H1 (cell line): ENCODE data around the gene ANP32B. TPM values are rescaled to one million over a fixed set of nuclear protein-coding genes. Genes with fewer than 3 reads are reported as not detected.

Experiments
- CTCF ChIA-PET: fragments of 300-600 bp; sonication (Branson Sonifier 250); formaldehyde crosslinking; loops from one replicate; lab custom pipeline; 2021; ENCODE audit not compliant: partially characterized antibody; lab: Charles Lee
- POLR2A ChIA-PET: fragments of 300-600 bp; sonication (Branson Sonifier 250); formaldehyde crosslinking; loops from one replicate; lab custom pipeline; 2021; ENCODE audit warnings: inconsistent platforms; ENCODE audit not compliant: partially characterized antibody; lab: Charles Lee
- DNase-seq, 2 experiments: peaks; one replicate each; pipeline versions ENCODE4 v3.0.0 to v3.0.0-alpha.2; 2010 to 2022; ENCODE audit warnings: low spot score in 2 of 2, low read depth in 1 of 2, mixed read lengths in 1 of 2
- FAIRE-seq: peaks from 2 replicates; lab custom pipeline; 2011; peaks lifted over from hg19 to GRCh38; lab: Jason Lieb, UNC
- H2AFZ ChIP-seq: 2 replicates; pipeline ENCODE4 v1.8.1; 2012; ENCODE audit warnings: low read length, inconsistent platforms
- H2AK5ac ChIP-seq: 2 replicates; pipeline ENCODE4 v1.6.1; 2013; ENCODE audit warnings: low read depth, low read length
- H2BK120ac ChIP-seq: replicated peaks from 2 replicates; pipeline ENCODE3; 2013; ENCODE audit warnings: low read depth, low read length, inconsistent platforms
- H2BK12ac ChIP-seq: 2 replicates; pipeline ENCODE4 v1.6.1; 2013; ENCODE audit warnings: low read depth, low read length
- H2BK15ac ChIP-seq: 2 replicates; pipeline ENCODE4 v1.6.1; 2013; ENCODE audit warnings: low read length
- H2BK20ac ChIP-seq: 2 replicates; pipeline ENCODE4 v1.6.1; 2013; ENCODE audit warnings: low read length
- H2BK5ac ChIP-seq: 2 replicates; pipeline ENCODE4 v1.6.1; 2013; ENCODE audit warnings: low read depth, low read length
- H3K14ac ChIP-seq: 2 replicates; pipeline ENCODE4 v1.6.1; 2013; ENCODE audit warnings: inconsistent platforms; ENCODE audit not compliant: insufficient read length
- H3K18ac ChIP-seq: 2 replicates; pipeline ENCODE4 v1.6.1; 2013; ENCODE audit warnings: low read length; ENCODE audit errors: extremely low read depth
- H3K23ac ChIP-seq: 2 replicates; pipeline ENCODE4 v1.6.1; 2013; ENCODE audit warnings: inconsistent platforms; ENCODE audit not compliant: insufficient read length
- H3K23me2 ChIP-seq: 2 replicates; pipeline ENCODE4 v1.6.1; 2013; ENCODE audit warnings: low read depth, low read length
- H3K27ac ChIP-seq: 2 replicates; pipeline ENCODE4 v1.6.1; 2011; ENCODE audit warnings: low read depth, low read length, inconsistent platforms
- H3K27me3 ChIP-seq, 4 experiments: replicated peaks in 1 of 4; 1 replicate in 1 of 4; 2 replicates in 3 of 4; pipeline versions ENCODE4 v1.6.1 to v1.8.1; 2011 to 2013; ENCODE audit warnings: low read length in 3 of 4, mild to moderate bottlenecking in 3 of 4, inconsistent platforms in 2 of 4, mixed read lengths in 2 of 4, moderate library complexity in 1 of 4; ENCODE audit not compliant: control insufficient read depth in 3 of 4, insufficient read depth in 3 of 4; ENCODE audit errors: extremely low read depth in 1 of 4
- H3K36me3 ChIP-seq, 4 experiments: 2 replicates each; pipeline versions ENCODE4 v1.6.1 to v1.8.1; 2011 to 2013; ENCODE audit warnings: mild to moderate bottlenecking in 4 of 4, low read length in 3 of 4, moderate library complexity in 2 of 4, control low read depth in 1 of 4, inconsistent platforms in 1 of 4; ENCODE audit not compliant: insufficient read depth in 4 of 4, control insufficient read depth in 2 of 4
- H3K4ac ChIP-seq: replicated peaks from 2 replicates; pipeline ENCODE3; 2013; ENCODE audit warnings: low read length, low read depth, mixed read lengths, inconsistent platforms; ENCODE audit not compliant: insufficient read length
- H3K4me1 ChIP-seq, 4 experiments: replicated peaks in 1 of 4; 1 replicate in 1 of 4; 2 replicates in 3 of 4; pipeline versions ENCODE4 v1.6.1 to v1.8.1; 2011 to 2013; ENCODE audit warnings: low read length in 3 of 4, inconsistent platforms in 2 of 4, mixed read lengths in 1 of 4; ENCODE audit not compliant: insufficient read depth in 4 of 4, control insufficient read depth in 3 of 4
- H3K4me2 ChIP-seq, 2 experiments: 2 replicates each; pipeline versions ENCODE4 v1.6.1 to v1.8.1; 2011 to 2013; ENCODE audit warnings: low read depth in 2 of 2, low read length in 2 of 2, control low read depth in 1 of 2, inconsistent platforms in 1 of 2, mild to moderate bottlenecking in 1 of 2; ENCODE audit not compliant: insufficient read depth in 1 of 2
- H3K4me3 ChIP-seq, 4 experiments: fragments of 200-600, 300-600 bp in 1 of 4; sonication (generic), shearing (Covaris generic), sonication (Bioruptor Twin) in 1 of 4; 2 replicates each; pipeline versions ENCODE4 v1.5.1 to v1.8.1; 2011 to 2016; ENCODE audit warnings: low read length in 4 of 4, low read depth in 3 of 4, control low read depth in 2 of 4, inconsistent platforms in 2 of 4, mild to moderate bottlenecking in 2 of 4, mixed read lengths in 1 of 4, moderate library complexity in 1 of 4; ENCODE audit not compliant: insufficient read depth in 2 of 4; ENCODE audit errors: extremely low read depth in 1 of 4
- H3K56ac ChIP-seq: replicated peaks from 2 replicates; pipeline ENCODE3; 2013; ENCODE audit warnings: low read depth, mild to moderate bottlenecking, mixed read lengths, low read length, inconsistent platforms; ENCODE audit not compliant: insufficient read length
- H3K79me1 ChIP-seq: 2 replicates; pipeline ENCODE4 v1.6.1; 2013; ENCODE audit warnings: low read depth, low read length, control low read depth
- H3K79me2 ChIP-seq, 2 experiments: 2 replicates each; pipeline versions ENCODE4 v1.6.1 to v1.8.1; 2012 to 2013; ENCODE audit warnings: low read length in 2 of 2, mild to moderate bottlenecking in 2 of 2, inconsistent platforms in 1 of 2; ENCODE audit not compliant: insufficient read depth in 2 of 2, control insufficient read depth in 1 of 2
- H3K9ac ChIP-seq, 4 experiments: replicated peaks in 1 of 4; 1 replicate in 1 of 4; 2 replicates in 3 of 4; pipeline versions ENCODE4 v1.6.1 to v1.8.1; 2011 to 2013; ENCODE audit warnings: low read depth in 3 of 4, low read length in 3 of 4, control low read depth in 2 of 4, mild to moderate bottlenecking in 2 of 4, moderate library complexity in 2 of 4, inconsistent platforms in 1 of 4; ENCODE audit errors: extremely low read depth in 1 of 4
- H3K9me3 ChIP-seq, 2 experiments: 2 replicates each; pipeline versions ENCODE4 v1.6.1 to v1.8.1; 2012 to 2013; ENCODE audit warnings: mild to moderate bottlenecking in 2 of 2, moderate library complexity in 2 of 2, control low read depth in 1 of 2, inconsistent platforms in 1 of 2, low read depth in 1 of 2, low read length in 1 of 2, mixed read lengths in 1 of 2; ENCODE audit not compliant: insufficient read depth in 2 of 2
- H4K20me1 ChIP-seq, 2 experiments: replicated peaks in 1 of 2; 2 replicates each; pipeline versions ENCODE3 to v1.8.1; 2011 to 2013; ENCODE audit warnings: inconsistent platforms in 2 of 2, low read length in 2 of 2, mild to moderate bottlenecking in 1 of 2; ENCODE audit not compliant: insufficient read depth in 2 of 2, control insufficient read depth in 1 of 2
- H4K5ac ChIP-seq: 2 replicates; pipeline ENCODE4 v1.6.1; 2013; ENCODE audit warnings: low read length, low read depth, mixed read lengths, inconsistent platforms; ENCODE audit not compliant: insufficient read length
- H4K8ac ChIP-seq: 2 replicates; pipeline ENCODE4 v1.8.0; 2013; ENCODE audit warnings: mild to moderate bottlenecking, moderate library complexity, low read length, inconsistent platforms; ENCODE audit not compliant: insufficient read depth; ENCODE audit errors: extremely low read depth
- H4K91ac ChIP-seq: replicated peaks from 2 replicates; pipeline ENCODE3; 2013; ENCODE audit warnings: low read length, mixed read lengths, inconsistent platforms; ENCODE audit not compliant: insufficient read length
- POLR2AphosphoS5 ChIP-seq: IDR thresholded peaks from 2 replicates; pipeline ENCODE4 v1.6.1; 2011; ENCODE audit warnings: low read depth, low read length
- WGBS, 2 experiments: shearing (Covaris generic) in 1 of 2; methylation state at CpG; one replicate each; pipeline versions ENCODE4 v1.1.6 to v1.1.7; 2013 to 2015; ENCODE audit warnings: low lambda C conversion rate in 2 of 2, mixed read lengths in 2 of 2, inconsistent platforms in 1 of 2, low coverage in 1 of 2, missing lambda C conversion rate in 1 of 2; ENCODE audit not compliant: insufficient replicate concordance in 2 of 2, insufficient coverage in 1 of 2, insufficient read length in 1 of 2; ENCODE audit errors: extremely low coverage in 1 of 2, missing lambda C conversion rate in 1 of 2; 5-methylcytosine and 5-hydroxymethylcytosine counted together
- polyA plus RNA-seq, 7 experiments: library from polyadenylated mRNA; depleted of rRNA in 3 of 7; stranded (reverse) in 5 of 7; unstranded in 2 of 7; fragments of >200 nt in 5 of 7; fragments of 200-250 nt in 2 of 7; gene quantifications; 1 replicate in 5 of 7; 2 replicates in 1 of 7; 4 replicates in 1 of 7; pipeline versions ENCODE4 v1.2.1 to v1.2.3, GENCODE V29; 2011 to 2013; ENCODE audit warnings: missing spikeins in 2 of 7, mixed read lengths in 2 of 7
- total RNA-seq: library from RNA; stranded (reverse); fragmentation: NEBNext Ultra II Directional; extraction: Animal tissue kit (Norgen Biotek cat#: 25700); gene quantifications from 2 replicates; pipeline ENCODE4 v1.2.1, GENCODE V29; 2021

The ANP32B gene
- total and polyA plus RNA-seq, 2 of the 8 experiments (the other 6 are each of a cell fraction or from before 2014, with no cell fraction given): 7.6 to 88.1 TPM

DNA sequence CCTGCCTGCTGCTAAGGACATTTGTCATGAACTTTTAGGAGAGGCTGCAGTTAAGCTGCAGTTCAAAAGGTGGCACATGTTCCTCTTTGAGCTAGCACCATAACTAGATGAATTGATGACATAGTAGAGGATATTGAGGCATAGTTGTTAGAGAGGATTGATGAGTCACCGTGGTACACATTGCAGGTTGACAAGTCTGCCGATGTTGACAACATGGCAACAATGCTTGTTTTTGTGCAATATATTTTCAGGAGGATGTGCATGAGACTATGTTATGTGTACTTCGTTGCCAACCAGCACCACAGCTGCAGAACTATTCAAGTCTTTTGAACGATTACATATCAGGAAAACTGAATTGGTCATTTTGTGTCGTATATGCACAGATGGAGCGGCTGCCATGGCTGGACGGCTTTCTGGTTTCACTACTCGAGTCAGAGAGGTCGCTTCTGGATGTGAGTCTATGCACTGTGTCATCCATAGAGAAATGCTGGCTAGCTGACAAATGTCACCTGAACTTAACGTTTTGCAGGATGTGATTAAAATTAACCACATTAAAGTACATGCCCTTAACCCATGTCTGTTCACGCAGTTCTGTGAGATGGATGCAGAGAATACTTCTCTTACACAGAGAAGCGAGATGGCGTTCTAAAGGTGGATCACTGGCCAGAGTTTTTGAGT, 24.2 kb downstream of the ANP32B start:
- no peak overlapping the region for H3K4me3 ChIP-seq
- H2BK12ac ChIP-seq: no peak overlapping the region
- no peaks in the 10 kb centered on the region for H3K23me2 ChIP-seq
- peaks cover 2 to 7% of the 10 kb centered on the region in 2 experiments for H4K20me1 ChIP-seq
- no peak overlapping the region for H4K5ac ChIP-seq
- H3K27me3 ChIP-seq: no peaks in the 10 kb centered on the region
- no peak overlapping the region for H4K91ac ChIP-seq
- H2AK5ac ChIP-seq: no peak overlapping the region
- H3K79me2 ChIP-seq: no peaks in the 10 kb centered on the region
- H3K36me3 ChIP-seq: peaks cover 4 to 53% (median 29%) of the 10 kb centered on the region in 4 experiments
- H3K23ac ChIP-seq: no peak overlapping the region
- H3K4me1 ChIP-seq: no peaks in the 10 kb centered on the region
- no peak overlapping the region for H2BK120ac ChIP-seq
- no peaks in the 10 kb centered on the region for H3K9me3 ChIP-seq
- no peak overlapping the region for H2BK15ac ChIP-seq
- 92% methylated on average over 13 of the region's 13 CpGs; no CpG with 5 or more reads in 1 of the 2 experiments for WGBS, 2 experiments
- H3K14ac ChIP-seq: no peak overlapping the region
- H3K56ac ChIP-seq: no peak overlapping the region
- ChIA-PET POLR2A (no interaction called here), CTCF (interaction anchor here (0.6 to 2.2 kb wide), 4 partner anchors 27 to 90 kb away, joined by 3 to 8 read pairs (median 3); no protein-coding TSS in a partner anchor)
- H2BK20ac ChIP-seq: no peak overlapping the region
- no peak overlapping the region for H3K18ac ChIP-seq
- no peak overlapping the region for H4K8ac ChIP-seq
- DNase-seq (no peak), FAIRE-seq (no peak)
- H3K9ac ChIP-seq: no peak overlapping the region
- no peak overlapping the region for H3K4me2 ChIP-seq
- H2BK5ac ChIP-seq: no peak overlapping the region
- H3K27ac ChIP-seq: no peak overlapping the region
- no peak overlapping the region for H2AFZ ChIP-seq
- H3K79me1 ChIP-seq: no peaks in the 10 kb centered on the region
- no peak overlapping the region for H3K4ac ChIP-seq
- peak; percentile 21; the same call in 1 of the 2 replicates for TF ChIP-seq POLR2AphosphoS5
